Measurements from ENCODE around the gene IMPG2.
"Not testable (repeated sequence)": the region's sequence is repeated elsewhere in the genome, so short reads cannot be mapped to it uniquely, and the experiment has no call there.

GRCh38 chr3:101308147-101308772 is 12.1 kb downstream of the IMPG2 start:
- not testable (repeated sequence) for TF ChIP-seq EZH2 (IDR thresholded peaks at IDR 0.05; ENCODE audit: insufficient read depth, poor library complexity, severe bottlenecking); EZH2phosphoT487 (IDR thresholded peaks at IDR 0.05; ENCODE audit: insufficient read depth, low read depth)

All from GM23248 (cell line).